ENCODE measurements around the gene ZNF607. TPM values are rescaled to one million over a fixed set of nuclear protein-coding genes. Genes with fewer than 3 reads are reported as not detected.

ZNF607 gene
- total RNA-seq, 4 donors from 2014 or later = 3.3 to 42.6 (median 18.7) TPM

DNA sequence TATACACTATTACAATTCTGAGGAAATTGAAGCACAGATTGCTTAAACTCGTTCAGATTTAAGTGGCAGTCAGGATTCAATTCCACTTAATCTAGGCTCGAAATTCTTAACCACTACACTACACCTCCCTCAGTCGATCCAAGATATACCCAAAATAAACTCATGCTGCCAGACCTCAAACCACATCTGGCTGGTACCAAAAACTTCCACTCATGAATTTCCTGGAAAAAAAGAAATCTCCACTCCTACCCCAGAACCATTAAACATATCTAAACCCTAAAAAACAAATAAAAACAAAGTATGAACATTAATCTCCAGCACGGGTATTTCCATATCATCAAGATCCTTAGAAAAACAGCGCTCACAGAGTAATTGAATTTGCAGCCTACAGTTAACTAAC, 65.4 kb downstream of the ZNF607 start:
- Histone ChIP-seq H3K27ac (peak overlapping the region; percentile 89 to 91), H3K9me3 (no peaks in the 10 kb centered on the region), H3K4me3 (peak overlapping the region; percentile 65 to 89), H3K4me1 (no peaks in the 10 kb centered on the region), H3K36me3 (no peaks in the 10 kb centered on the region), H3K27me3 (no peaks in the 10 kb centered on the region)
- TF ChIP-seq POLR2A (IDR thresholded peaks at IDR 0.05) = no peak
- TF ChIP-seq, protein P1, sequence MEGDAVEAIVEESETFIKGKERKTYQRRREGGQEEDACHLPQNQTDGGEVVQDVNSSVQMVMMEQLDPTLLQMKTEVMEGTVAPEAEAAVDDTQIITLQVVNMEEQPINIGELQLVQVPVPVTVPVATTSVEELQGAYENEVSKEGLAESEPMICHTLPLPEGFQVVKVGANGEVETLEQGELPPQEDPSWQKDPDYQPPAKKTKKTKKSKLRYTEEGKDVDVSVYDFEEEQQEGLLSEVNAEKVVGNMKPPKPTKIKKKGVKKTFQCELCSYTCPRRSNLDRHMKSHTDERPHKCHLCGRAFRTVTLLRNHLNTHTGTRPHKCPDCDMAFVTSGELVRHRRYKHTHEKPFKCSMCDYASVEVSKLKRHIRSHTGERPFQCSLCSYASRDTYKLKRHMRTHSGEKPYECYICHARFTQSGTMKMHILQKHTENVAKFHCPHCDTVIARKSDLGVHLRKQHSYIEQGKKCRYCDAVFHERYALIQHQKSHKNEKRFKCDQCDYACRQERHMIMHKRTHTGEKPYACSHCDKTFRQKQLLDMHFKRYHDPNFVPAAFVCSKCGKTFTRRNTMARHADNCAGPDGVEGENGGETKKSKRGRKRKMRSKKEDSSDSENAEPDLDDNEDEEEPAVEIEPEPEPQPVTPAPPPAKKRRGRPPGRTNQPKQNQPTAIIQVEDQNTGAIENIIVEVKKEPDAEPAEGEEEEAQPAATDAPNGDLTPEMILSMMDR (IDR thresholded peaks at IDR 0.05) = no peak
- intact Hi-C loops (cut with DNase I; ENCODE audit: low total_unique reads) = no loop called here
- no peak for DNase-seq

Small RNAs within 50 kb of the gene (small RNA-seq; reads per million reads assigned to genes)
- not detected for gene SELENOKP1

Other genes with a start within 250 kb of the ZNF607 start
- 10 to 100 TPM in 2 of 4 donors, 1 to 10 TPM in 2; 2.4 to 21.3 (median 8.6) TPM for gene ZNF793, start 212.8 kb downstream of the ZNF607 start, total RNA-seq
- gene ZNF571, start 125.0 kb downstream of the ZNF607 start, total RNA-seq = 10 to 100 TPM in 2 of 4 donors, 1 to 10 TPM in 2; 7.2 to 16.4 (median 11.4) TPM
- gene ZNF540, start 124.9 kb downstream of the ZNF607 start, total RNA-seq = 10 to 100 TPM in 1 of 4 donors, 1 to 10 TPM in 2, under 1 TPM in 1; 0.51 to 13.0 (median 3.5) TPM
- 10 to 100 TPM in 3 of 4 donors, 1 to 10 TPM in 1; 5.3 to 72.0 (median 25.5) TPM for gene ZFP30, start 64.3 kb downstream of the ZNF607 start, total RNA-seq
- gene ZNF573, start 59.8 kb upstream of the ZNF607 start, total RNA-seq = 10 to 100 TPM in 2 of 4 donors, 1 to 10 TPM in 2; 1.2 to 35.1 (median 7.9) TPM
- gene WDR87, start 186.8 kb upstream of the ZNF607 start, total RNA-seq = not detected
- 10 to 100 TPM; 11.5 to 41.8 (median 21.5) TPM for gene SIPA1L3, start 187.4 kb upstream of the ZNF607 start, total RNA-seq